ENCODE results near the gene ODF4.

The ODF4 gene, protein sequence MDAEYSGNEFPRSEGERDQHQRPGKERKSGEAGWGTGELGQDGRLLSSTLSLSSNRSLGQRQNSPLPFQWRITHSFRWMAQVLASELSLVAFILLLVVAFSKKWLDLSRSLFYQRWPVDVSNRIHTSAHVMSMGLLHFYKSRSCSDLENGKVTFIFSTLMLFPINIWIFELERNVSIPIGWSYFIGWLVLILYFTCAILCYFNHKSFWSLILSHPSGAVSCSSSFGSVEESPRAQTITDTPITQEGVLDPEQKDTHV

DNA sequence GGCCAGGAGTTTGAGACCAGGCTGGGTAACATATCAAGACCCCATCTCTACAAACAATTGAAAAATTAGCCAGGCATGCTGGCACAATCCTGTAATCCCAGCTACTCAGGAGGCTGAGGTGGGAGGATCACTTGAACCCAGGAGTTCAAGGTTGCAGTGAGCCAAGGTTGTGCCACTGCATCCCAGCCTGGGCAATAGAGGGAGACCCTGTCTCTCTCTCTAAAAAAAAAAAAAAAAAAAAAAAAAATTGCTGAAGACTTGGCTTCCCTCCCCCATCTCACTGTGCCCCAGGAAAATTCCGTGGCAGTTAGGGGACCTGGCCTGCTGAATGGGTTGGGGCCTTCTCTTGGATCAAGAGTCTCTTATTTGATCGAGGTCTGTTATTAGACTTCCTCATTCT is at the start of gene ODF4:
Gene ODF4, plus strand, starts transcription at position 301 of the 400 bp plus-strand sequence. CDS start 212 bp downstream, outside the sequence.
- no peak for TF ChIP-seq POLR2A (IDR thresholded peaks at IDR 0.05; ENCODE audit: low read length)
- TF ChIP-seq GATA1 (IDR thresholded peaks at IDR 0.05; ENCODE audit: low read depth, low read length), result no peak

DNA sequence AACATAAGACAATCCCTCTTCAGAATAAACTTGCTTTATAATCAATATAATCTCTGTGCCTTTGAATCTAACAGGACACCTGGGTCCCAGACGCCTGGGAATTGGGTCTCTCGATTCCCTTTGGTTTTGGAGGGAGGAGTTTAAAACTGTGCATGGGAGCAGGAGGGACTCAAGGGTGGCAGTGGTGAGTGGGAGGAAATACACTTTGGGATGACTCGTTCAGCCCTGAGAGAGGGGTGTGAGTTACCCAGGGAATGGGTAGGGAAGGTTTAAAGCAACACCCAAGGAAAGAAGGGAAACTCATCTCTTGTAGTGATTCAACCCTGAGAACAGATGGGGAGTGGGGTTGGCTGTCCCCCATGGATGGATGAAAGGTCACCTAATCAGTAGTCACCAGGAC is 49.6 kb upstream of the ODF4 start:
- no peak for DNase-seq

More for the DNA sequence above, at the start of gene ODF4:
- no peak for DNase-seq

DNA sequence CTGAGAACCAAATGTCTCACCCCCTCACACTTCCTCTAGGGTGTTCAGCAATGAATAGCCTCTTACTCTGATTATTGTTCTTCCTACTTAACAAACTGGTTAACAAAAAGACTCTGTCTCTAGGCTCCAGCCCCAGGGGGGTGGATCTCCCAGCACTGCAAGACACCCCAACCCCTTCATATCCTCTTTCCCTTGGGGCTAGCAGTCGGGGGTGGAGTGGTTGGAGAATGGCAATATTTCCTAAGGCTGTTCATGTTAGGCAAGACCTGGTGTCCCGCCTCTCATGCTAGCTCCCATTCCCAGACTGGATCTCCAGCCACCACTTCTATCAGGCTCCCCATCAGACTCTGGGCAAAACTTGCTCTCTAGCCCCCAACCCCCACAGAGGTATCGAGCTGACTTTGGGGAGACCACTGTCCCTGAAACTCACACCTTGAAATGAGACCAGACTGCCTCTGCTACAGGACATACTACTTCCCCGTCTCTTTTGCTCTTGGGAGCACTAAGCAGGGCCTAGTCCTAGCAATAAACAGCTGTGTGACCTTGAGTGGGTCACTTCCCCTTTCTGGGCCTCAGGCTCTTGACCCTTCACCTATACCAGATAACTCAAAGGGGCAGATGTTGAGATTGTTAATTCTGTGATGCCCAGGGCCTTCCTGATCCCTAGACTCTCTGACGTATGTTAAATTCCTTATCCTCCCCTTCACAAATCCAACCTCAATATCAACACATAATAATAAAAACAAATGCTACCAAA is 46.8 kb upstream of the ODF4 start:
- no peak for DNase-seq
- TF ChIP-seq GATA1 (IDR thresholded peaks at IDR 0.05; ENCODE audit: low read depth, low read length) (no peak), POLR2A (IDR thresholded peaks at IDR 0.05; ENCODE audit: low read length) (no peak)

More for the DNA sequence above, 49.6 kb upstream of the ODF4 start:
- no peak for TF ChIP-seq GATA1 (IDR thresholded peaks at IDR 0.05; ENCODE audit: low read depth, low read length)
- TF ChIP-seq POLR2A (IDR thresholded peaks at IDR 0.05; ENCODE audit: low read length), result no peak

DNA sequence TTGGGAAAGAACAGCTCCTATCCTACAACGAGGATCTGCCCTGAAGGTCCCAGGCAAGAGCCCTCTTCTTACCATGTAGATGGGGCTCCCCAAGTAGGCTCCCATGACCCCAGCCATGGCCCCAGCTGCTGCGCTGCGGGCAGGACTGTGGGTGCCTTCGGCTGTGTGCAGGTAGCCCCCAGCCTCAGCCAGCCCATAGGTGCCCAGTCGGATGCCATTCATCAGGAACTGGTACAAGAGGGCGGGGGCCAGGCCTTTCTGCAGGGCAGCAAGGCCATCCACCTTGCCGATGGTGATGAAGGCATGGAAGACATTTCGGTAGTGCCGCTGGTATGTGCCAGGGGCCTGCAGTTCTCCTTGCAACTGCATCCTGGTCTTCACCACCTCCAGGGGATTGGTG is 45.3 kb upstream of the ODF4 start:
- no peak for TF ChIP-seq GATA1 (IDR thresholded peaks at IDR 0.05; ENCODE audit: low read depth, low read length)
- TF ChIP-seq POLR2A (IDR thresholded peaks at IDR 0.05; ENCODE audit: low read length), result no peak
- no peak for DNase-seq

DNA sequence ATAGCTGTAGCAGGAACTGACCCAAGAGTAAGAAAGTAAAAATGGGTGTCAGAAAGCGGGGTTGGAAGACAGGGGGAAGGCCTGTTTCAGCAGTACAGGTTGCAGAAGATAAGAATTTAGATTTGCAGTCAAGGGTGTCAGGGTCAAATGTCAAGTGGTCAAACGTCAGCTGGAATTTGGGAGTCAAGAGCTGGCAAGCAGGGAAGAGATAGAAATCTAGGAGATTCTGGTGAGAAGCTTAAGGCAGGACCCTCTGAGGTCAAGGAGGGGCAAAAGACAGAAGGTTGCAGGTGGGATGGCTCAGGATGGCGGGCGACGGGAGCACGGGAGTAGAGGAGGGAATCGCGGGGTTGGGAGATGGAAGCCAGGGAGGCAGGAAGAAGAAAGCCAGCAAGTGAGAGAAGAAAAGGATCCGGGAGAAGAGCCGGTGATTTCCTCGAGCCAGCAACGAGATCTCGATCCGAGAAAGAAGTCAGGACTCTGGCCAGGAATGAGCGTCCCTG is 44.8 kb upstream of the ODF4 start:
- TF ChIP-seq GATA1 (IDR thresholded peaks at IDR 0.05; ENCODE audit: low read depth, low read length) (no peak), POLR2A (IDR thresholded peaks at IDR 0.05; ENCODE audit: low read length) (no peak)
- DNase-seq, result peak in 1 of 2 experiments; percentile 49

DNA sequence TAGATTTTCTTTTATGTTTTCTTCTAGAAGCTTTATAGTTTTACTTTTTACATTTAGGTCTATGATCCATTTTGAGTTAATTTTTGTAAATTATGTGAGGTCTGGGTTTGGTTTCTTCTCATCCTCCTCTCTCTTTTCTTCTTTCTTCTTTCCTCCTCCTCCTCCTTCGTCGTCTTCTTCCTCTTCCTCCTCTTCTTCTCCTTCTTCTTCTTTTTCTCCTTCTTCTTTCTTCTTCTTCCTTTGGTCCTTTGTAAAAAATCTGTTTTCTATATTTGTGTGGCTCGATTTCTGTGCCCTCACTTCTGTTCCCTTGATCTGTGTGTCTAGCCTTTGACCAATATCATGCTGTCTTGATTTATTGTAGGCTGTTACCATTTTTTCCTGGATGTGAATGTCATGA is 39.4 kb upstream of the ODF4 start:
- TF ChIP-seq GATA1 (IDR thresholded peaks at IDR 0.05; ENCODE audit: low read depth, low read length) (no peak), POLR2A (IDR thresholded peaks at IDR 0.05; ENCODE audit: low read length) (no peak)
- DNase-seq, result no peak

DNA sequence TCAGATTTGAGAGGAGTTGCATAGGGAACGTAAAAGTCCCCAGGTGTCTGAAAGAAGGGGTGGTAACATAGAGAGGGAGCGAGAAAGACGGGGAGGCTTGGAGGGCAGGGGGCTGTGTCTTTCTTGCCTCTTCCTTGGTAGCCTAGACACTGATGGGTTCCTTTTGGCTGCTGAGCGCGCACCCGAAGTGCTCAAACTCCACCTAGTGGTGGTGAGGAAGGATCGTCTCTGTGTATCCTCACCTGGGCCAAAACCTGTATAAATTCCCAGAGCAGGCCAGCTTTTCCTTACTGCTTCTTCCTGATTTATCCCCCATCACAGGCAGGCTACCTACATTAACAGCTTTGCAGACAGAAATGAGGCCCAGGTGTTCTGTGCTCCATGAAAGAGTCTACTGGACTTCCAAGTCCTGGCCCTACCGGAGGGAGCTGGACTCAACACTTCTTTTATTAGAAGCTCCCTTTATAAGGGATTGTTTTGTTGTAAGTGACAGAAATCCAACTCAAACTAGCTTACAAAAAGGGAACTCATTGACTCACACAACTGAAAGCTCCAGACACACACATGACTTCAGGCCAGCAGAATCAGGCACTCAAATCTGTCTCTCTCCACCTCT is 38.9 kb upstream of the ODF4 start:
- peak; percentile 68 to 81 for DNase-seq
- TF ChIP-seq POLR2A (IDR thresholded peaks at IDR 0.05; ENCODE audit: low read length), result no peak
- no peak for TF ChIP-seq GATA1 (IDR thresholded peaks at IDR 0.05; ENCODE audit: low read depth, low read length)

DNA sequence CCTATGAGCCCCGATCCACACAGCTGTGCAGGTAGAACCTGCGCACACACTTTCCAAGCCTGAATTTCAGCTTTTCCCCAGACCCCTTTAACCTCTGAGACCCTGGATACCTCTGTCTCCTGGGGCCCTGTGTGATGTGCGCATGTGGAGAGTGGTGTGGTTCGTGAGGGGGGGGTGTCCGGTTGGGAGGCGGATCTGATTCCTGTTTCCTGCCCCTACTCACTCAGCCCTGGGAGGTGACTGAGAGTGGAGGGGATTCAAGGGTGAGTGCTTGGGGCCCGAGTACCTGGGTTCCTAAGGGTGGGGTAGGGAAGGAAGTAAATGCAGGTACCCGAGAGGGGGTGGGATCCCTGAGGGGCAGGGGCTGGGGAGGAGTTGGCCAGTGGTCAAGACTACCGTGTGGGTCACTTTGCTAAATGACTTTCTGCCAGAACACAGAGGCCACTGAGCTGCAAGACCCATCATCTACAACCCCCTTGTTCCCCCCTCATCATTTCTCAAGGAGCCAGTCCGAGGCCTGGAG is 29.0 kb upstream of the ODF4 start:
- no peak for TF ChIP-seq GATA1 (IDR thresholded peaks at IDR 0.05; ENCODE audit: low read depth, low read length)
- TF ChIP-seq POLR2A (IDR thresholded peaks at IDR 0.05; ENCODE audit: low read length), result no peak
- DNase-seq, result no peak

DNA sequence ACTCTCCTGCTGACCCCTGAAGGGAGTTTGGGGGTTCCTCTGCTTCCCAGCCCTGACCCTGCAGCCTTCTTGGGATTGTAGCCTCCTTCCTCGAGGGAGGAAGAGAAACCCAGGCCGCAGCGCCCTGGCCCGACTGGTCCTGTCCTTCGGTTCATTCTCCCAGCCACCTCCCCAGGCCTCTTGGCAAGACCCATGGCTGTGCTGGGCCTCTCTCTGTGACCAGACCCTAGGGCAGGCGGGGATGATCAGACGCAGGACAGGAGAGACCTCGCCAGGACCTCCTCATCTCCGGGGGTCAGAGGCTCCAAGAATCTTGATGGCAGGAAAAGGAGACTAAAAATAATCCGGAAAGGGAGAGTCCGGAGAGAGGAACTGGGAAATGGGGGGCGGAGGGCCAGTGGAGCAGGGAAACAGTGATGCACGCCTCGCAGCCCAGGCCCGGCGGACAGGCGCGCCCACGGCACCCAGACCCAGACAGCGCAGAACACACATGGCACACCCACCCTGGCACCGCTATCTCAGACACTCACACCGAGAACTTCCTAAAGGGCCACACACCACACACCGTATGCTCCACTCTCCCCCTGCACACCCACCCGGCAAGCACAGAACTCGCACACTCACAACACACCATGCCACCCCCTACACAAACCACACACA is 28.4 kb upstream of the ODF4 start:
- DNase-seq, result no peak
- TF ChIP-seq GATA1 (IDR thresholded peaks at IDR 0.05; ENCODE audit: low read depth, low read length), result no peak
- TF ChIP-seq POLR2A (IDR thresholded peaks at IDR 0.05; ENCODE audit: low read length), result no peak

DNA sequence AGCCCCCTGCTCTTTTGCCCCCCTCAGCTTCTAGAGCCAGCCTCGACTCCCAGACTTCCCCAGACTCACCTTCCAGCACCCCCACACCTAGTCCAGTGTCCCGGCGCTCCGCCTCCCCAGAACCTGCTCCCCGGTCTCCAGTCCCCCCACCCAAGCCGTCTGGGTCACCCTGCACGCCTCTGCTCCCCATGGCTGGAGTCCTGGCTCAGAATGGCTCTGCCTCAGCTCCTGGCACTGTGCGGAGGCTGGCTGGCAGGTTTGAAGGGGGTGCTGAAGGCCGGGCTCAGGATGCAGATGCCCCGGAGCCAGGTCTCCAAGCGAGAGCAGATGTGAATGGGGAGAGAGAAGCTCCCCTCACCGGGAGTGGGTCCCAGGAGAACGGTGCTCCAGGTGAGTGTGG is 27.4 kb upstream of the ODF4 start:
- no peak for TF ChIP-seq POLR2A (IDR thresholded peaks at IDR 0.05; ENCODE audit: low read length)
- no peak for TF ChIP-seq GATA1 (IDR thresholded peaks at IDR 0.05; ENCODE audit: low read depth, low read length)
- DNase-seq, result no peak

DNA sequence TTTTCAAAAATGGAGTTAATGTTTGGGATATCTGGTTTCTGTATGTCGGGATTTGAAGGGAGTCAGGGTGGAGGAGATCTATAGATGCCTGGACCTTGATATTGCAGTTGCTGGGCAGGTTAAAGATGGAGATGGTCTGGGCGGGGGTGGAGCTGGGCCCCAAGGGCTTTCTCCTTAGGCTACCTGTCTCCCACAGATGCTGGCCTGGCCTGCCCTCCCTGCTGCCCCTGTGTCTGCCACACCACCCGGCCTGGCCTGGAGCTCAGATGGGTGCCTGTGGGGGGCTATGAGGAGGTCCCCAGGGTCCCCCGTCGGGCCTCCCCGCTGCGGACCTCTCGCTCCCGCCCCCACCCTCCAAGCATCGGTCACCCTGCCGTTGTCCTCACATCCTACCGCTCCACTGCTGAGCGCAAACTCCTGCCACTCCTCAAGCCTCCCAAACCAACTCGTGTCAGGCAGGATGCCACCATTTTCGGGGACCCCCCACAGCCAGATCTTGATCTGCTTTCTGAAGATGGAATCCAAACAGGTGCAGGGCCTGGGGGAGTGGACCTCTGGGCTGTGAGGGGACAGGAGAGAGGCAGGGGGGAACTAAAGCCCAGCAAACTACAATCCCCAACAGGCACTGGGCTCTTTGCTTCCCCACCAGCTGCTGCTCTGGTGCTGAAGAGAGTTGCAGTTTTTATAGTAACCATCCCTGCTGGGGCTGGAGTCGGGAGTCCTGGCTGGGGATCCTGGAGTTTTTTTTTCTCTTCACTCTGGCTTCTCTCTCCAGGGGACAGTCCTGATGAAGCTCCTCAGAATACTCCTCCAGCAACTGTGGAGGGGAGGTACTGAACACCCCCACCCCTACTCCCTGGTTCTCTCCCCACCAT is 26.7 kb upstream of the ODF4 start:
- TF ChIP-seq POLR2A (IDR thresholded peaks at IDR 0.05; ENCODE audit: low read length), result no peak
- no peak for DNase-seq

DNA sequence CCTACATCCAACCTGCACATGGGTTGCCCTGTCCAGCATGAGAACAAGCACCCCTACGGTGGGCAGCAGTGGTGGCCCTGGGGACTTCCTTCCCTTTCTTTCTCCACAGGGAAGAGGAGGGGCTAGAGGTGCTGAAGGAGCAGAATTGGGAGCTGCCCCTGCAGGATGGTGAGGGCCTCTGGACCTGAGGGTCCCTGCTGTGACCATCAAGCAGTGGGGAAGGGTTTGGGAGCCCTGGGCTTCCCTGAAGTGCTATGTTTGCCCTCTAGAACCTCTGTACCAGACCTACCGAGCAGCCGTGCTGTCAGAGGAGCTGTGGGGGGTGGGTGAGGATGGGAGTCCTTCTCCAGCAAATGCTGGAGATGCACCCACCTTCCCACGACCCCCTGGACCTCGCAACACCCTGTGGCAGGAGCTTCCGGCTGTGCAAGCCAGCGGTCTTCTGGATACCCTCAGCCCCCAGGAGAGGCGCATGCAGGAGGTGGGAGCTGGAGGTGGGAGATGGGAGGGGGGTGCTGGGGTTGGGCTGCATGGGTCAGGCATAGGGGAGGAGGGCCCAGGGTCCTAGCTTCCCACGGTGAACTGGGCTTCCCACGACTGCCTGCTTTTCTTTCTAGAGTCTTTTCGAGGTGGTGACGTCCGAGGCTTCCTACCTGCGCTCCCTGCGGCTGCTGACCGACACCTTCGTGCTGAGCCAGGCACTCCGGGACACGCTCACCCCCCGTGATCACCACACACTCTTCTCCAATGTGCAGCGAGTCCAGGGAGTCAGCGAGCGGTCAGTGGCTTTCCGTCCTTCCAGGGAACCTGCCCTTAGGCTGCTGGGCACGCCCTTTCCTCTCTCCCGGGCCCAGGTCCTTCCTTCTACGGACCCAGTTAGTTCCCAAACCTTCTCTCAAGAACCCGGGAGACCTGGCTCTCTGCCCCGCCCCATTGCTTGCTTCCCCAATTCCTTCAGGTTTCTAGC is 24.6 kb upstream of the ODF4 start:
- no peak for TF ChIP-seq GATA1 (IDR thresholded peaks at IDR 0.05; ENCODE audit: low read depth, low read length)
- TF ChIP-seq POLR2A (IDR thresholded peaks at IDR 0.05; ENCODE audit: low read length), result no peak
- no peak for DNase-seq
